NB4 (cell line): ENCODE measurements around the gene IFITM1.

ENCODE experiments used
- CTCF ChIP-seq: IDR thresholded peaks from one replicate; pipeline ENCODE4 v1.5.1; 2012; ENCODE audit warnings: low read depth, low read length
- POLR2A ChIP-seq: IDR thresholded peaks from 2 replicates; pipeline ENCODE4 v1.6.1; 2011; ENCODE audit warnings: mild to moderate bottlenecking; ENCODE audit not compliant: insufficient read length; ENCODE audit errors: extremely low read depth

- no peak for TF ChIP-seq CTCF
- TF ChIP-seq POLR2A, result no peak
Observed at GRCh38 chr11:296171-297050, 17.4 kb upstream of the IFITM1 start.
